Type B pancreatic cell (in vitro differentiated cells): ENCODE measurements around the gene SLC9A7. TPM values are rescaled to one million over a fixed set of nuclear protein-coding genes. Genes with fewer than 3 reads are reported as not detected.

Source experiments
- DNase-seq: peaks from one replicate; pipeline ENCODE4 v3.0.0; 2021; ENCODE audit warnings: mixed read lengths; ENCODE audit not compliant: unreplicated experiment; ENCODE audit errors: extremely low spot score
- H3K27ac Mint-ChIP-seq: 2 replicates; pipeline ENCODE4 v1.8.0; 2021; ENCODE audit warnings: mild to moderate bottlenecking, mixed read lengths
- H3K27me3 Mint-ChIP-seq: 2 replicates; pipeline ENCODE4 v1.8.0; 2021; ENCODE audit warnings: mixed read lengths
- H3K36me3 Mint-ChIP-seq: 2 replicates; pipeline ENCODE4 v1.8.0; 2021; ENCODE audit warnings: mixed read lengths
- H3K4me1 Mint-ChIP-seq: one replicate; pipeline ENCODE4 v1.8.0; 2021; ENCODE audit warnings: mixed read lengths; ENCODE audit not compliant: unreplicated experiment
- H3K4me3 Mint-ChIP-seq: 2 replicates; pipeline ENCODE4 v1.8.0; 2021; ENCODE audit warnings: mild to moderate bottlenecking, mixed read lengths
- H3K9me3 Mint-ChIP-seq: 2 replicates; pipeline ENCODE4 v1.8.0; 2021; ENCODE audit warnings: mixed read lengths
- CTCF ChIP-seq: fragments of 200-600 bp; sonication (generic); conservative IDR thresholded peaks from 2 replicates; pipeline ENCODE4 v1.5.0; 2021; ENCODE audit warnings: antibody characterized with exemption, mild to moderate bottlenecking
- total RNA-seq: library from RNA; stranded (reverse); gene quantifications from 2 replicates; pipeline ENCODE4 v1.2.1, GENCODE V29; 2021; ENCODE audit warnings: low replicate concordance

The SLC9A7 gene
- total RNA-seq, 1 donor from 2014 or later, result 7.5 TPM

GRCh38 chrX:46573892-46574773 lies 184.8 kb downstream of the SLC9A7 start:
- H3K36me3 Mint-ChIP-seq, result no peaks in the 10 kb centered on the region
- H3K27me3 Mint-ChIP-seq, result peaks cover 30% of the 10 kb centered on the region
- TF ChIP-seq CTCF, result peak; percentile 12
- DNase-seq, result peak; percentile 69
- H3K4me1 Mint-ChIP-seq, result peaks cover 10% of the 10 kb centered on the region
- H3K4me3 Mint-ChIP-seq, result peak overlapping the region; percentile 79
- H3K9me3 Mint-ChIP-seq, result no peaks in the 10 kb centered on the region
- no peak overlapping the region for H3K27ac Mint-ChIP-seq

- Mint-ChIP-seq H3K9me3 (no peaks in the 10 kb centered on the region), H3K27me3 (peaks cover 30% of the 10 kb centered on the region), H3K36me3 (no peaks in the 10 kb centered on the region), H3K4me3 (peak within 1 kb of the TSS; percentile 79), H3K27ac (no peak within 1 kb of the TSS), H3K4me1 (peaks cover 10% of the 10 kb centered on the region)
- peak; percentile 73 for DNase-seq
- peak; percentile 26 for TF ChIP-seq CTCF
These were observed 185.5 kb downstream of the SLC9A7 start, which contains the start of gene CHST7 for GRCh38 chrX:46573331-46573891. Gene CHST7, plus strand, starts transcription at chrX:46573765. Its CDS starts 167 bp downstream, at chrX:46573932.

GRCh38 chrX:46572340-46572936 lies 186.5 kb downstream of the SLC9A7 start:
- TF ChIP-seq CTCF, result no peak
- H3K4me1 Mint-ChIP-seq, result peaks cover 10% of the 10 kb centered on the region
- H3K36me3 Mint-ChIP-seq, result no peaks in the 10 kb centered on the region
- no peak for DNase-seq
- H3K4me3 Mint-ChIP-seq, result peak overlapping the region; percentile 4
- no peaks in the 10 kb centered on the region for H3K9me3 Mint-ChIP-seq
- H3K27ac Mint-ChIP-seq, result no peak overlapping the region
- peaks cover 30% of the 10 kb centered on the region for H3K27me3 Mint-ChIP-seq

- H3K27me3 Mint-ChIP-seq, result peaks cover 24% of the 10 kb centered on the region
- H3K4me3 Mint-ChIP-seq, result peak overlapping the region; percentile 4
- H3K27ac Mint-ChIP-seq, result no peak overlapping the region
- no peaks in the 10 kb centered on the region for H3K36me3 Mint-ChIP-seq
- H3K9me3 Mint-ChIP-seq, result no peaks in the 10 kb centered on the region
- DNase-seq, result no peak
- no peak for TF ChIP-seq CTCF
- H3K4me1 Mint-ChIP-seq, result peaks cover 5% of the 10 kb centered on the region
These were observed 187.2 kb downstream of the SLC9A7 start for GRCh38 chrX:46571423-46572339.

- TF ChIP-seq CTCF, result no peak
- H3K9me3 Mint-ChIP-seq, result no peaks in the 10 kb centered on the region
- peaks cover 13% of the 10 kb centered on the region for H3K27me3 Mint-ChIP-seq
- H3K4me3 Mint-ChIP-seq, result no peak overlapping the region
- H3K36me3 Mint-ChIP-seq, result no peaks in the 10 kb centered on the region
- no peaks in the 10 kb centered on the region for H3K4me1 Mint-ChIP-seq
- H3K27ac Mint-ChIP-seq, result no peak overlapping the region
- DNase-seq, result no peak
These were observed 189.3 kb downstream of the SLC9A7 start for GRCh38 chrX:46569621-46570020.
